ENCODE data around the gene PNN. TPM values are rescaled to one million over a fixed set of nuclear protein-coding genes. Genes with fewer than 3 reads are reported as not detected.

Gene PNN
- total RNA-seq, result 49.1 TPM

GRCh38 chr14:39174560-39175444 lies at the start of gene PNN:
TSS of gene PNN (plus strand) at chr14:39175254. CDS start at chr14:39175280, 26 bp downstream.

Other genes starting within 250 kb of the PNN start
- gene SEC23A, start 72.0 kb upstream of the PNN start, total RNA-seq, result 157 TPM
- gene GEMIN2, start 60.9 kb upstream of the PNN start, total RNA-seq, result 49.6 TPM
- 92.5 TPM for gene TRAPPC6B, start 4.9 kb upstream of the PNN start, total RNA-seq
- gene MIA2, start 58.7 kb downstream of the PNN start, total RNA-seq, result 28.1 TPM